ENCODE measurements around the gene SIPA1L2.

GRCh38 chr1:232596666-232597303, 33.1 kb downstream of the SIPA1L2 start:
- TF ChIP-seq CREB1 (CRISPR knock-in tag; IDR thresholded peaks at IDR 0.05; ENCODE audit: low read depth): no peak
- TF ChIP-seq POLR2AphosphoS5 (IDR thresholded peaks at IDR 0.05; ENCODE audit: low read depth): no peak
- TF ChIP-seq, protein P1, sequence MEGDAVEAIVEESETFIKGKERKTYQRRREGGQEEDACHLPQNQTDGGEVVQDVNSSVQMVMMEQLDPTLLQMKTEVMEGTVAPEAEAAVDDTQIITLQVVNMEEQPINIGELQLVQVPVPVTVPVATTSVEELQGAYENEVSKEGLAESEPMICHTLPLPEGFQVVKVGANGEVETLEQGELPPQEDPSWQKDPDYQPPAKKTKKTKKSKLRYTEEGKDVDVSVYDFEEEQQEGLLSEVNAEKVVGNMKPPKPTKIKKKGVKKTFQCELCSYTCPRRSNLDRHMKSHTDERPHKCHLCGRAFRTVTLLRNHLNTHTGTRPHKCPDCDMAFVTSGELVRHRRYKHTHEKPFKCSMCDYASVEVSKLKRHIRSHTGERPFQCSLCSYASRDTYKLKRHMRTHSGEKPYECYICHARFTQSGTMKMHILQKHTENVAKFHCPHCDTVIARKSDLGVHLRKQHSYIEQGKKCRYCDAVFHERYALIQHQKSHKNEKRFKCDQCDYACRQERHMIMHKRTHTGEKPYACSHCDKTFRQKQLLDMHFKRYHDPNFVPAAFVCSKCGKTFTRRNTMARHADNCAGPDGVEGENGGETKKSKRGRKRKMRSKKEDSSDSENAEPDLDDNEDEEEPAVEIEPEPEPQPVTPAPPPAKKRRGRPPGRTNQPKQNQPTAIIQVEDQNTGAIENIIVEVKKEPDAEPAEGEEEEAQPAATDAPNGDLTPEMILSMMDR (conservative IDR thresholded peaks at IDR 0.05; ENCODE audit: low read depth in 2 of 2): no peak
- TF ChIP-seq EZH2 (IDR thresholded peaks at IDR 0.05; ENCODE audit: low read depth, unreplicated experiment): no peak
- no peak for TF ChIP-seq EZH2phosphoT487 (IDR thresholded peaks at IDR 0.05; ENCODE audit: unreplicated experiment)
- TF ChIP-seq JUNB (IDR thresholded peaks at IDR 0.05; ENCODE audit: unreplicated experiment): no peak

Data from GM23338 (cell line).